Activated CD4-positive, CD25-positive, alpha-beta regulatory T cell treated with anti-CD3 and anti-CD28 coated beads, Interleukin-2, amount 50 U/mL, for 16 hours (primary cell): ENCODE data around the gene FBXL17.

Experiments used
- DNase-seq: peaks from one replicate; pipeline ENCODE4 v3.0.0-alpha.2; 2020; ENCODE audit warnings: low read depth, low spot score

FBXL17 gene

GRCh38 chr5:108249785-108250426 lies 132.0 kb downstream of the FBXL17 start:
- DNase-seq: no peak

DNA sequence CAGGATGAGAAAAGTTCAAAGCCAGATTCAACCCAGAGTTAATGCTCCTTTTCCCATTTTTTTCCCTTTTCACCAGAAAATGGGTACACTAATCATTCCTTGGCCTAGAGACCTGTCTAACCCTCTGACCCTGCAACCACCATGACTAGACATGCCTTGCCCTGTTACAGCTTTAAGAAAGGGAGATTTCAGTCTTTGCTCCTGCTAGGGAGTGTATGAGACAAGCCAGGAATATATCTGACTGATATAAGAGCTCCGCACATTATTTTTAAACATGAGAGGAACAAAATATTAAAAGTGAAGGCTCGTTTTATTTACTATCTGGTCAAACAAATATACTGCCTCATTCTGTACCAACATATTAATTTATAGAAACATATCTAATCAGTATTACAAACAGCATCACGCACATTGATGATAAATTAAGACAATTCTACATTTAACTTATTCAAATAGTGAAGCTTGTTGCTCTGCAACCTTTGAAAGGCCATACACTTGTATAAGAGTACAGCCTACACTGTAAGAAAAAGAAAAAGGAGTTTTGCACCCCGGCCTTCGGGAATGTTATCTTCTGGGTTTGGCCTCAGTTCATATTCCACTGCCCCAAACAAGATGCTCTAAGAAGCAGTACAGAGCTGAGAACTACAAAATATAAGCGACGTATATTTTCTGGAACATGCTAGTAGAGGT lies 132.7 kb downstream of the FBXL17 start:
- DNase-seq: no peak

DNA sequence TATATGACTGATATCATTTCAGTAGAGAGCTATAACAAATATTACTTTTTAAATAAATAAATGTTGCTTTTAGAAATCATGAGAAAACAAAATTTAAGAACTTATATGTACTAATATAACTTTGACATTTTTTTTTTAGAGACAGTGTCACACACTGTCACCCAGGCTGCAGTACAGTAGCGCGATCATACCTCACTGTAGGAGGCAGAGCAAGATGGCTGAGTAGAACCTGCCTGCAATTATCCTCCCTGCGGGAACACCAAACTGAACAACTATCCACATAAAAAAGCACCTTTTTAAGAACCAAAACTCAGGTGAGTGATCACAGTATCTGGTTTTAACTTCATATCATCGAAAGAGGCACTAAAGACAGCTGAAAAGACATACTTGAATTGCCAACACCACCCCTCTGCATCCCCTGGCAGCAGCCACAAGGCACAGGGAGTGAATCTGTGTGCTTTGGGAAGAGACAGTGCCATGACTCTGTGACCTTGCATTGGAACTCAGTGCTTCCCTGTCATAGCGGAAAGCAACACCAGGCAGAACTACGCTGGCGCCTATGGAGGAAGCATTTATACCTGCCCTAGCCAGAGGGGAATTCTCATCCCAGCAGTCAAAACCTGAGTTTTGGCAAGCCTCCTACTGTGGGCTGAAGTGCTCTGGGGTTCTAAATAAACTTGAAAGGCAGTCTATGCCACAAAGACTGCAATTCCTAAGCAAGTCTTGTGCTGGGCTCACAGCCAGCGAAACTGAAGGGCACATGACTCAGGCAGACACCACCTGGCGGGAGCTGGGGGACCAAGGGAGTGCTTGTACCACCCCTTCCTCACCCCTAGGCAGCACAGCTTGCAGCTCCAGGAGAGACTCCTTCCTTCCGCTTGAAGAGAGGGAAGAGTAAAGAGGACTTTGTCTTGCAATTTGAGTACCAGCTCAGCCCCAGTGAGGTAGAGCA lies 142.7 kb downstream of the FBXL17 start:
- no peak for DNase-seq

GRCh38 chr5:108238461-108238860 lies 143.4 kb downstream of the FBXL17 start:
- no peak for DNase-seq

DNA sequence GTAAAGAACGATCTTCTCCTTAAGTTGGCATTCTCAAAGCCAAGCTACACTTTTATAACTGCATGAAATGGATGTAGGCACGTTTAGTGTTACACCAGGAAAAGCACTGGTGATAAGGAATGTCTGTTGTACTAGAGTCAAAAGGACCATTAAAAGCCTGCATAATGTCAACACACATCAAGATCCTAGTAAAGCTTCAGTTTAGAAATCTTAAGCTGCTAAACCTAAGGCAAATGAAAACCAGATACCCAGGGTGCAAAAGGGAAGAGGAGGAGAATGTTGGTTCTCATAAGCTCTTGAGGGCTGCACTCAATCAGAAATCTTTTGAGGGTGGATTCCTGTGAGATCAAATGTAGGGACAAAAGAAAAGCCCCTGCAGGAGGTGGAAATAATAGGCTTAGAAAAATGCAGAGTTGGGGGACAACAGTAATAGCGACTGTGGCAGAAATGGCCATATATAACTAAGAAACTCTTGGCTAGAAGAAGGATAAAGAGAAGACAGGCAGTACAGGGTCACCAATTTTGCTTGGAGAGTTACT lies 148.2 kb downstream of the FBXL17 start:
- no peak for DNase-seq

- no peak for DNase-seq
These were observed 149.1 kb downstream of the FBXL17 start for GRCh38 chr5:108232805-108233204.

GRCh38 chr5:108222011-108222410 lies 159.9 kb downstream of the FBXL17 start:
- no peak for DNase-seq

DNA sequence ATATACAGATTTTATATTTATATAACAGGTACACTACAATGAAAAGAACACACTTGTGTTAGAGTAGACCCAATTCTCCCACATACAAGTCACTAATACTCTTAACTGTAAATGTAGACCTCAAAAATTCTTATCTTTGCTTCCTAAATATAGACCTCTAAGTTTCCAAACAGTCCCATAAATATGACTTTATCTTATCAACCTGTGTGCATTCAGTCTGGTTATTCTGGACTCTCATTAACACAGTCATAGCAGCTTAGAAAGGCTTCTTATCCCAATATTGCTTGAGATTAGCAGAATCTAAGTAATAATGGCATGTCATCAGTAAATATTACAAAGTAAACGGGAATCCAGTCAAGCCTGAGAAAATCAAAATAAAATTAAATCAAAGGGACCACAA lies 161.1 kb downstream of the FBXL17 start:
- no peak for DNase-seq

- no peak for DNase-seq
These were observed 165.0 kb downstream of the FBXL17 start for GRCh38 chr5:108216890-108217289.

- no peak for DNase-seq
These were observed 167.0 kb downstream of the FBXL17 start for GRCh38 chr5:108214857-108215256.

- no peak for DNase-seq
These were observed 169.0 kb downstream of the FBXL17 start for GRCh38 chr5:108212775-108213346.

- DNase-seq: no peak
These were observed 175.2 kb downstream of the FBXL17 start for GRCh38 chr5:108206707-108207106.

DNA sequence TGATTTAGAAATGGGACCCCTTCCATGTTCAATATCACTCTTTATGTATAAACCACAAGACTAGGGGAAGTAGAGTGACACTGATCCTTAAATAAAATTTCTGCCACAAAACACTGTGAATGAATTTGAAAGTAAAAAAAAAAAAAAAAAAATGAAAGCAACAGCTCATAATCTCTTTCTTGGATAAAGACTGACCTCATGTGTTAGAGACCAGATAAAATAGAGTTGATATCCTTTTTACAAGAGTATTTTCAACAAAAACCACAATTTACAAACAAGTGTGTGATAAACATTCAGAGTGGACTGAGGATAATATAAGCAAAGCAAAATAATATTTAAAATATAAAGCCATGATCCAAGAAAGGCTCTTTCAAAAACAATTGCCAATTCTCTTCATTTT lies 180.2 kb downstream of the FBXL17 start:
- DNase-seq: no peak

DNA sequence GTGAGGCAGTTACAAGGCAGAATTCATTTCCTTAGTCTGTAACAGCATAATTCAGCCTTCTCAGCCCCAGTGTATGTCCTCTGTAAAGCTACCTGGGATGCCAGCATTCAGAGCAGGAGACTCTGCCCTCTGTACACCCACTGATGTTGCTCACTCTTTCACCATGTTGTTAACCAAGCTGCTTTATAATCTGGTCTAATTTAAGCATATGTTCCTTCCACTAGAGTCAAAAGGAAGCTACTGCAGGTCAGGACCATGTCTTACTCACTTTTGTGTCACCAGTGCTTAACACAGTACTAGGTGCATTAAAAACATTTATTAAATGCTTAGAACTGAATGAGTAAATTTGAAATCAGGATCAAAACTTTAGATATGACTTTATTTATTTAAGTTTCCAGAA lies 185.6 kb downstream of the FBXL17 start:
- DNase-seq: no peak

- DNase-seq: no peak
These were observed 188.7 kb downstream of the FBXL17 start for GRCh38 chr5:108193021-108193795.

- DNase-seq: no peak
These were observed 197.0 kb downstream of the FBXL17 start for GRCh38 chr5:108184940-108185339.

GRCh38 chr5:108181975-108182374 lies 199.9 kb downstream of the FBXL17 start:
- no peak for DNase-seq

GRCh38 chr5:108174286-108174685 lies 207.6 kb downstream of the FBXL17 start:
- DNase-seq: no peak

GRCh38 chr5:108171759-108172158 lies 210.1 kb downstream of the FBXL17 start:
- no peak for DNase-seq

- no peak for DNase-seq
These were observed 213.0 kb downstream of the FBXL17 start for GRCh38 chr5:108168915-108169314.

DNA sequence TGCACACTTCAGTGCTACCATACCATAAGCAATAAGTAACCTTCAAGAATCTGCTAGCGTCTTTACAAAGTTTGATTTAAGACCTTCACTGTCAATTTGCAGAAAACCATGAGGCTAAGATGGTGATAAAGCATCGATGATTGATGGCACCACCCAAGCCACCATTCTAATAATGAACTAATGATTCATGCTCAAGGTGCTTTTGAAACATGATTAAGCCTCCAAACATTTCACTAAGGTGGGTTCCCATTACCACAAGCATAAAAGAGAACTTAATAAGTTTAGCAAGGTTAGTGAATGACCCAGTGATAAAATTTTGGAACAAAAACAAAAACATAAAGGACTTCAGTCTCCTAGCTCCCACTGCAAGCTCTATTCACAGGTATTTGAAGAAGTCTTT lies 214.7 kb downstream of the FBXL17 start:
- no peak for DNase-seq
